Retinal pigment epithelial cell (primary cell): ENCODE results near the gene ANK2.

Source experiments
- DNase-seq: peaks from one replicate; pipeline ENCODE4 v3.0.0-alpha.2; 2010; ENCODE audit warnings: low read depth
- H3K4me3 ChIP-seq: 2 replicates; pipeline ENCODE4 v1.5.1; 2011; ENCODE audit warnings: mild to moderate bottlenecking, low read length, control low read depth, moderate library complexity
- CTCF ChIP-seq: conservative IDR thresholded peaks from 2 replicates; pipeline ENCODE4 v1.5.1; 2011; ENCODE audit warnings: low read depth, low read length, control low read depth, inconsistent platforms

The ANK2 gene

GRCh38 chr4:113371111-113371510 is 321.7 kb downstream of the ANK2 start:
- H3K4me3 ChIP-seq = no peak overlapping the region
- no peak for TF ChIP-seq CTCF
- no peak for DNase-seq

- TF ChIP-seq CTCF = no peak
- H3K4me3 ChIP-seq = no peak overlapping the region
- DNase-seq = no peak
These were observed 326.7 kb downstream of the ANK2 start for GRCh38 chr4:113375964-113376666.

- no peak for TF ChIP-seq CTCF
- no peak for DNase-seq
These were observed 329.4 kb downstream of the ANK2 start for GRCh38 chr4:113378836-113379235.

GRCh38 chr4:113382704-113383103 is 333.3 kb downstream of the ANK2 start:
- DNase-seq = no peak
- H3K4me3 ChIP-seq = no peak overlapping the region
- TF ChIP-seq CTCF = no peak

More at GRCh38 chr4:113378836-113379235, 329.4 kb downstream of the ANK2 start:
- no peak overlapping the region for H3K4me3 ChIP-seq

- DNase-seq = no peak
- H3K4me3 ChIP-seq = no peak overlapping the region
- TF ChIP-seq CTCF = no peak
These were observed 333.8 kb downstream of the ANK2 start for GRCh38 chr4:113383111-113383785.

GRCh38 chr4:113384600-113384999 is 335.1 kb downstream of the ANK2 start:
- no peak overlapping the region for H3K4me3 ChIP-seq
- no peak for TF ChIP-seq CTCF
- DNase-seq = no peak
